HG03432 (cell line): Measurements from ENCODE around the gene GOT1.
A peak's percentile ranks its signal among the peaks of the same experiment; 100 is the strongest.

Experiments used
- ATAC-seq: cut with Tn5 transposase; IDR thresholded peaks from one replicate; pipeline ENCODE4 v1.9.1; 2021; ENCODE audit warnings: mild to moderate bottlenecking, moderate library complexity; ENCODE audit not compliant: unreplicated experiment

Gene GOT1

DNA sequence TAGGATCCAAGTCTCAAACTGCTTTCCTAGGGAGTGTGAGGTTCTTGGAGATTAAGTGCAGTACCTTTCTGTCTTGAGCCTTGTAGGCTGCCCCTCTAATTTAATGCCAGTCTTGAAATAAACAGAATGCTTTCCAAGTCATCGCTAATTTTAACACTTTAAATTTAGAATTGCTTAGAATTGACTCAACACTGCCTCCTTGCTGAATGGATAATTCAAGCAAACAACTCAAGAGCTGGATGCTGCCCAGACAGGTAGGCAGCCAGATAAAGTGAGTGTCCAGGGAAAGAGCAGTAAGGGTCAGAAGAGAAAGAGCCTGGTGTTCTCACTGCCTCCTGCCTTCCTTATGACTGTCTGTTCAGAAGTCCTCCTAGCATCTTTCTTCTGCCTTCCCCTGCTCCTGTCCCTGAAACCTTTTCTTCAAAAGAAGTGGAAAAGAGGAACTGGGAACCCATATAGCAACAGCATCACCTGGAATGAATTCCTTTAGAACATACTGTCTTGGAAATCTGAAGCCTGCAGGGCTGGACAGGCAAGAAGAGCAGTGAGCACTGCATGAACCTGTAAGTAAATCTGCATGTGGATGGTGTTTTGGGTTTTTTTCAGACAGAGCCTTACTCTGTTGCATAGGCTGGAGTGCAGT lies 3.1 kb upstream of the GOT1 start:
- no peak for ATAC-seq

DNA sequence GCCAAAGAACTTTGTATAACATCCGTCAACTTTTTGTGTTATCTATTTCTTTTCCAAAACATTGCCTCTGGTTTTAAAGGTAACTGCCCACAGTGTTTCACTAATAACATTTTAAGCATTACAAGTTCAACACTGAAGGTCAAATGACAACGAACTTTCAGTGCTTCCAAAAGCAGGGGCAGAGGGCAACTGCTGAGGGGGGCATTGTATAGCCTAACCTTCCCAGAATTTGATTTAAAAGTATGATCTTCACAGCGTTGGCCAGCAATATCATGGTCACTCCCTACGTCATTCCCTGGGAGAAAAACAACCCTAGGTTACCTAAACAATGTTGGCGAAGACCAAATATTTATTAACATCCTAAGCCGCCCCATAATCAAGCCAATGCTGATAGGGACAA lies 2.5 kb upstream of the GOT1 start:
- ATAC-seq, result no peak

DNA sequence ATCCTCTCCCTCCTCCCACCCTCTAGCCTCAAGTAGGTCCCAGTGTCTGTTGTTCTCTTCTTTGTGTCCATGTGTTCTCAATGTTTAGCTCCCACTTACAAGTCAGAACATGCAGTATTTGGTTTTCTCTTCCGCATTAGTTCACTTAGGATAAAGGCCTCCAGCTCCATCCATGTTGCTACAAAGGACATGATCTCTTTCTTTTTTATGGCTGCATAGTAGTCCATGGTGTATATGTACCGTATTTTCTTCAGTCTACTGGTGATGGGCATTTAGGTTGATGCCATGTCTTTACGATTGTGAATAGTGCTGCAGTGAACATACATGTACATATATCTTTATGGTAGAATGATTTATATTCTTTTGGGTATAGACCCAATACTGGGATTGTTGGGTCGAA lies 1.6 kb upstream of the GOT1 start:
- no peak for ATAC-seq

DNA sequence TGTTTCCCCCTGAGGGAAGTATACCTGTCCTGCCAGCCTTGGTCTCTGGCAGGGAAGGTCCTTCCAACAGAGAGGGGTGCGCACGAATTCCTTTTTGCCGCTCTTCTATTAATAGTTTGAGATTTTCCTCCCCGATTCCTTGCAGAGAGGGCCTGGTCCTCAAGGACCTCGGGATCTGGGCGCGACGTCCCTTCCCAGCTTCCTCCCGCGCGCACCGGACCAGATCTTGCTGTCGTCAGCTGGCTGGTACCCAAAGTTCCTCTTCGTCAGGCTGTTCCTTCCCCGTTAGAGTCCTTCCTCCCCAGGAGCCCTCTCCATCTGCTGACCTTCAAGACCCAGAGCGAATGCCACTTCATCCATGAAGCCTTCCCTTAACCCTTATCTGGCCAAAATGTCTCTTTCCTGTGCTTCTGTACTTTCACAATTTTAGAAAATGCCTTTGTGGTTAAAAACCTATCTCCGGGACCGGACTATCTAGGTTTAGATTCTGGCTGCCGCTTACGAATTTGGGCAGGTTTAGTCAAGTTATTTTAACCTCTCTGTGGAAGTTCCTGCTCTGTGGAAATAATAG lies 851 bp upstream of the GOT1 start:
- ATAC-seq, result peak; percentile 6

DNA sequence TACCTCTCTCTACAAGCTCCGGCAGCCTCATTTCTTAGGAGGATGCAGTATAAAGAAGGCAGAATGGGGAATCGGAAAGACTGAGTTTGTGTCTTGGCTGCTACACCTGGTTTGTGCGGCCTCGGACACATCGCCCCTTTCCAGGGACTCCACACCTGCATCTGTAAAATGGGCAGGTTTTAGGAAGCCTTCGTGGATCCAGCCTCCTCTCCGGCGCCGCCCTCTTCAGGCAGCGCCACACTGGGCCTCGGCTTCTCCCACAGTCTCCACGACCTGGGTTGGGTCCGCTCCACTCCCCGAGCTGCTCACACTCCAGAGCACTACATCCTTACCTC lies 341 bp downstream of the GOT1 start:
- peak; percentile 19 for ATAC-seq

DNA sequence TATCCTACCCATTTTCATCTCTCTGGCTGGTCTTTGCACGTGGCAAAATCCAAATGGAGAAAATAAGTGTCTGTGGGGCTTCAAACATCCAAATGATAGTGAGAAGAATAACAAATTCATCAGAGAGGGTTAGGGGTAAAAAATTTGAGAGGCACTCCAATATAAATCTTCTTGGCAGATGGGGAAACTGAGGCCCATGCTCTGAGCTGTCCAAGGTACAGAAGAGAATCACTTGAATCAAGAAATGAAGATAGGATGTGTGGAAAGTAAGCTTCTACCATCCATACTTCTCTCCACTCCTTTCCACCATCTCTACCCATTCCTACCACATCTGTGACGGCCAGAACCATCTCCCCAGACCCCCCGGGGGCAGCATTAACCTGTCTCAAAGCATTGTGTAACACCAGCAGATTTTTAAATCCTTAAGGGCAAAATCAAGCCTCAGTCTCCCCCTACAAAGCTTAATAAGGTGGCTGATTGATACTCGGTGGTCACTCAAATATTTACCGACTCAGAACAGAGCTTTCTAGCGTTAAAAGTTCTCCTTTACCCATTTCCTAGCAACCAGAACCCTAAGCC lies 818 bp downstream of the GOT1 start:
- no peak for ATAC-seq

DNA sequence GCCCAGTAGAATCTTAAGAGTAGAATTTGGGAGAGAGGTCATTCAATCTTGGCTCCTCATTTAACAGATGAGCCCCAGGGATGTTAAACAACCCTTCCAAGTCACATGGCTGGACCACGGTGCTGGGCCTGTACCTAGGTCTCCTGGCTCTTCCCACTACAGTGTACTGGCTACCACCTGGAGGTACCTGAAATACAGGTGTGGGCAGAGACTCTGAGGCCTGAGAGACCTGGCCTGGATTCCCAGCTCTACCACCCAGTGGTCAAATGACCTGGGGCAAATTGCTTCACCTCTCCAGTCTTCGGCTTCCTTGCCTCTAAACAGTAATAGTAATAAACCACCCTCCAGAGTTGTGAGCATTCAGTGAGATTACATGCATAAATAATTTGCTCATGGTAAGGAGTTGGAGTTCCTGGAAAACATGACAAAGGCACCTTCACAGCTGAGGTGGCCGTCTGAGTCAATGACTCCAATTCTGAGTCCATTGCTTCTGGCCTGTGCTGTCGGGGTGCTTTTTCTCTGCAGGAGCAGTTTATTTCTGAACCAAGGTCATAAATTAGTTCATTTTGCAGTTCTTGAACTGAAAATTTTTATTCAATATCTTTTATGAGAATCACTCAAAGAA lies 2.7 kb downstream of the GOT1 start:
- no peak for ATAC-seq

DNA sequence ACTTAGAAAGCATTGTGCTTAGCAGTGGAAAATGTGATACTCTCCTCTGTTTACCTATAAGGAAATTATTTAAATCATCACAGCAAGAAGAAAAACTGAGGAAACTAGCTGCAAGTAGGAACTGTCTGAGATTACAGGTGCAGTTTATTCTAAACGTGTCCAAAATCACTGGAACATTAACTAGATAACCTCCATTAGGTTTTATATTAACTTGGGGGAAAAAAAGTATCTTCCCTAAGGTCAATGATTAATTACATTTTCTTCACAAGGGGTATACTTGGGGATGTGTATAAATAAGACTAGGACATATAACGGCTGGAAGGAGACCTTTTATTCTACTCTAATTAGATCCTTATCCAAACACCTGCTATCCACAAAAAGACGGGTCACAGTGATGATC lies 3.7 kb downstream of the GOT1 start:
- ATAC-seq, result no peak

DNA sequence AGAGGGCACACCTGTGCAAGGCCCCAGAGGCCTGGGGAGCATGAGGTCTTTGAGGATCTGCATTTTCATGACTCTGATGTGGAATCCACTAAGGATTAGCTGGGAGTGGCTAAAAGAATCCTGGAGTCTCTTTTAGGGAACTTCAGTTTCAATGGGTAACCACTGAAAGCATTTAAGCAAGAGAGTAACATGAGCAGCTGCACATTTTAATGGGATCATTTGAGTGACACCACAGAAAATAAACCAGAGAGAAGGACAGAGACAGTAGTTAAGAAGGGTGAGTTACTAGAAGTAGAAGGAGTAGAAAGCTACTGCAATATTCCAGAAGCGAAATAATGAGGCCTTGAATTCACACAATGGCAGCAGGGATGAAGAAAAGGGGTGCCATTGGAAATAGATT lies 5.2 kb downstream of the GOT1 start:
- no peak for ATAC-seq

DNA sequence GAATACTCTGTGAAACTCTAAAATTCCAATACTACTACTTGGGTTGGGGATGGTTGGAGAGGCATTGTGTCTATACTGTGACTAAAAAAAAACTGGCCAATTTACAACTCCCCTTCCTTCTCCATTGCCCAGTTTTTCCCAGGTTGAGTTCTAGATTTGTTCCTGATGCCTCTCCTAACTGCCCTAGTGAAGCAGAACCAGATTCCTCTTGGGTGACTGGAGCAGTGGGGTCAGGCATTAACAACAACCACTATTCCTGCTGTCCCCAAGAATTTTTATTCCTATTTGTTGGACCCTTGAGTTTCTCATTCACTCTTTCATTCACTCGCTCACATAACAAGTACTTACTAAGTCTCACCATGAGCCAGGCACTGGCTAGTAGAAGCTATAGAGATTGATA lies 5.8 kb downstream of the GOT1 start:
- no peak for ATAC-seq

DNA sequence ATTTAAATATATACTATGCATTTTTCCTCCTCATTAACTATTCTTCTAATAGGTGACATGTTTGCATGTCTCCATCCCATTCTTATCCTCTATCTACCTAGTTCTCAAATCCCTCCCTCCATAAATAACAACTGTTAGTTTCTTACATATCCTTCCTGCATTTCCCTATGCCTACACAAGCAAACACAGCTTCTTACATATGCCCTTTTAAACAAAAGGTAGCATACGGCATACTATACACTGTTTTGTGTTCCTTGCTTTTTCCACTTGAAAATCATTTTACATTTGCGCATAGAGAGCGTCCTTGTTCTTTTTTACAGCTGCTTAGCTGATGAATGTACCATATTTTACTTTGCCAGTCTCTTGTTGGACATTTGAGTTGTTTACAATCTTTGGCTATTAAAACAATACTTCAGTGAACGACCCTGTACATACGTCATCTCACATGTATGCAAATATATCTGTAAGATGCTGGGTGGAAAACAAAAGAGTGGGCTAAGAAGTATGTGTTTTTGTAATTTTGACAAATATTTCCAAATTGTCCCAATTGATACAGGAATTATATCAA lies 7.8 kb downstream of the GOT1 start:
- ATAC-seq, result no peak

DNA sequence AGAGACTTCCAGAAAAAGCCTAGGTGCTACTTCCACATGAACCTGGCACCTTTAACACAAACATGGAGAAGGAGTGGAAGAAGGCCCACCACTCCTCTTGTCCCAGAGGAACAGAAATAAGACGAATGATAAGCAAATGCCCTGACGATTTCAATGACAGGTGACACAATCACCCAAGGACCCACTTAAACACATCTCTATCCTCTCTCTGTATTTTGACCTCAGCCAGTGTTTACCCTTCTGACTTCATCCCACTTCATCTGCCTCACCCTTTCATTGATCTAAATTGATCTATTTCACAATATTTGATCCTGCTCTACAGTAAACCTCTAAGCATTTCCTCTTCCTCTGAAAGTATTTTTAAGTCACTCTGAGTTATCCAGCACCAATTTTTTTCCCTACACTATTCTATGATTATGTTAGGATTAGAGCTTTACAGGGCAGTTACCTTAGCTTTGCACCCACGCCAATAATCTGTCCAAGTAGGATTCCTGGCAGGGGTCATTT lies 9.1 kb downstream of the GOT1 start:
- ATAC-seq, result no peak

DNA sequence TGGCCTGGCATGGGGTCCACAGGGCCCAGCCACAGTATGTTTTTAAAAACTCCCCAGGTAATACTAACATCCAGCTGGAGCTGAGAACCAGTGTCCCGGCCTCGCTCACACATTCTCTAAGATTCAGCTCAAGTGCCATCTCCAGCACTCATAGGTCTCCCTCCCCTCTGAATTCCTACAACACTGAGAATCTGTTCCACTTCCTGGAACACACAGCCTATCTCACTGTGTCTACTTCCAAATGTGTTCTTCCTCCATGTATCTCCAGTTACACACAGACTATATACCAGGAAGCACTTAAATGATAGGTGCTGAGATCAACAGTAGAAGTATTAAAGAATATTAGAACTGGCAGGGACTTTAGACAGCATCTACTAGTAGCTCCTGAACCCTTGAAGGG lies 10.7 kb downstream of the GOT1 start:
- no peak for ATAC-seq

DNA sequence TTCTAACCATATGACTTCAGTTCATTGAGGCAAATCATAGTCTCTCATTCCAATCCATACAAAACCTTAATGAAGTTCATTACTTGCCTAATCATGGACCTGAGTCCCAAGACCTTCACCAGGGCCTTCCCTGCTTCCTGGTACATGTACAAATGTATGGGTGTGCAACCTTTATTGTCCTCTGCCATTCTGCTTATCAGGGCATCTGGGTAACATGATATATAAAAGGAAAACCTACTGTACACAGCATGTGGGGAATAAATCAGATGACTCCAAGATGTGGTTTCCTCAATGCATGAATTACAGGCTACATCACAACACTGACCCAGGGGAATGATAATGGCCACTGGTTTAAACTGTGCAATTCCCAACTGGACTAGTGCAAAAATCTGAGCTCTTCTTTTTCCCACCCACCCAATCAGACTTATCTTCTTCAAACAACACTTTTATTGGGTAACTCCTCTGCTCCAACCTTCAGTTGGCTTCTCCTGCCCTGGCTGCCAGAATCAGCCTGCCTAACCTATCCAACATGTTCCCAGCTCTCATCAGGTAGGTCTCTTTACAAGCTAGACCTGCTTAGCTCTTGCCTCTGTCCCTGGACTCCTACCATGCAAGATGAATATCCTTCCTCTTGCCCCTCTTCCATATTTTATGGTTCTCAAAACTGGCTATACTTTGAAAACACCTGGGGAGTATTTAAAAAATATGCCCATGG lies 11.4 kb downstream of the GOT1 start:
- no peak for ATAC-seq

DNA sequence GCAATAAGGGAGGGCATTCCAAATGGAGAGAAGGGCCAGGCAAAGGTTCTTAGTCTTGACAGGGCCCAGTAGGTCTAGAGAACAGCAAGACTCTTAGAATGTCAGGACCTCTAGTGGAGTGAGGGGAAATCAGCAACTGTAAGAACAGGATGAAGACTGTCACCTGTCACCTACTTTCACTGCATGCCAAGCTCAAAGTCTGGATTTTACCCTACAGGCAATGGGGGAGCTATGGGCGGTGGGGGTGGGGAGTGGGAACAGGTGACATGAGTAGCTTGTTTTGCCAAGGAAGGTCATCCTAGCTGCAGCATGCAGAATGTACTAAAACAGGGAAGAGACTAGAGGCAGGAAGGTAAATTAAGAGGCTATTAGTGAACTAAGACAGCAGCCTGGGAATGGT lies 18.3 kb downstream of the GOT1 start:
- no peak for ATAC-seq

DNA sequence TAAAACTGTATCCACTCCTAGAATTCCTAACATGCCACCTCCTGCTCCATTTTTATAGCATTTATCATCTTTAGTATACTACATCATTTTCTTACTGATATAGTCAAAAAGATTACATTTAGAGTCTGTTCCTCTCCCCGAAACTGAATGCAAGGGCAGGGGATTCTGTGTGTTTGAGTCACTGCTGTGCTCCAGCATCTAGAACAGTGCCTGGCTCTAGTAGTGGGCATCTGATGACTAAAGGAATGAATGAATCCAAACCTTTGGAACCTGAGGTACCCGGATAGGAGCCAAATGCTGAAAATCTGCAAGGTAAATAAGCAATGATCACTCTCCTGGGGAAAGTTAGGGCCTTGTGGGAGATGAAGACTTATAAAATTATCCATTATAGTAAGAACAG lies 18.9 kb downstream of the GOT1 start:
- ATAC-seq, result no peak

DNA sequence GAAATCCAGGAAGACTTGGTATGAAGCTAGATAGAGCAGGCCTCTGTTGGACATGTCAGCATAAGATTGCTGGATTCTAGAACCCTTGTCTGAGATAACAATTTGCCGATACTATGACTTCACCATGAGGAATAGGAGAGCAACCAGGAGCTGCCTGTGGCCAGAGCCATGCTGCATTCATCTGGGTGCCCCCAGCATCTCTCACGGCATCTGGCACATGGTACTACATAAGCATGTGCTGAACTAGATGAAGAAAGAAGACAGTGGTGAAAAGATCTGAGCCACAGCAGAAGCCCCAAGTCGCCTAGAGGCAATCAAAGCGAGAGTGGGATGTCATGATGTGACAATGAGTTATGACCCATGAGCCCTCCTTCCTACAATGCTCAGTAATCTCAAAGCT lies 19.5 kb downstream of the GOT1 start:
- ATAC-seq, result no peak

DNA sequence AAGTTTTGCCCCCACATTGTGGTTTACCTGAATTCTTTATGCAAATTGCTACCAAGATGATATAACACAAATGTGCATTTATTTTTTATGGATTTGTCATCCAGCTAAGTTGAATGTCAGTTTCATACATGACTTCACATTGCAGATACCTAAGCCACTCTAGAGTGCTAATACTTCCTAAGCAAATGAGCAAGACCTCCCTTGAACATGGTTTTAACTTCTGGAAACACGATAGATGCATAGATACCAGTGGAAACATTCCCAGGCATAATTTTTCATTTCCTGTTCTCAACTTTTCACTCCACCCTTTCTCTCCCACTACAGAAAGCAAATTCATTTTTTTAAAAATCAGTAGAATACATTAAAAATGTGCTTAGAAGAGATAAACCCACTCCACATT lies 20.3 kb downstream of the GOT1 start:
- ATAC-seq, result no peak

DNA sequence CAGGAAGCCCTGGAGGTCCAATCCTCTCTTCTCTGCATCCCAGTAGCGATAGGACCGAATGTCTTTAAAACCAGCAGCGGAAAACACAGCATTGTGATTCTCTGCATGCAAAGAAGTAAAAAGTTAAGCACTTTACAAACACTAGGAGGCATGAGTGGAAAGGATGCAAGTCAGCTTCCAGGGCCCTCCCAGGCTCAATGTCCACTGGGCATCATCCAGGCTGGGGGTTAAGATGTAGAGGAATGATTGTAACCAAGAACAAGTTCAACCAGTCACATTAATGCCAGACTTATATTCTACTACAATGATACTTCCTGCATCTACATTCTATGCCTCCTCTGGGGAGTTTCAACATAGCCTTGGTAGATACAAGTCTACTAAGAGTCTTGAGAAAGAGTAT lies 24.3 kb downstream of the GOT1 start:
- ATAC-seq, result no peak

DNA sequence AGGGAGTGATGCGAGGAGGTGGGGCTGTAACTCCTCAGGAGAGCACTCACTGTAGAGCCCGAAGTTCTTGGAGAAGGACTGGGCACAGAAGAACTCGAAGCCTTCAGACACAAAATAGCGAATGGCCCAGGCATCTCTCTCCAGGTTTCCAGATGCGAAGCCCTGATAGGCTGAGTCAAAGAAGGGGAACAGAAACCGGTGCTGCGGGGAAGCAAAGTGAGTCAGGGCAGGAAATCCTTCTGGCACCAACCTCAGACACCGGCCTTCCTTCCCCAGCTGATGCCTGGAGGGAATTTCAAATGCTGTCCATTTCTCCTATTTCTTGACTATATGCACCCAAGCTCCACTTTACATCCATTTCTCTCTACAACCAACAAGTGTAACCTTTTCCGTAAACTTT lies 26.8 kb downstream of the GOT1 start:
- ATAC-seq, result peak; percentile 69

DNA sequence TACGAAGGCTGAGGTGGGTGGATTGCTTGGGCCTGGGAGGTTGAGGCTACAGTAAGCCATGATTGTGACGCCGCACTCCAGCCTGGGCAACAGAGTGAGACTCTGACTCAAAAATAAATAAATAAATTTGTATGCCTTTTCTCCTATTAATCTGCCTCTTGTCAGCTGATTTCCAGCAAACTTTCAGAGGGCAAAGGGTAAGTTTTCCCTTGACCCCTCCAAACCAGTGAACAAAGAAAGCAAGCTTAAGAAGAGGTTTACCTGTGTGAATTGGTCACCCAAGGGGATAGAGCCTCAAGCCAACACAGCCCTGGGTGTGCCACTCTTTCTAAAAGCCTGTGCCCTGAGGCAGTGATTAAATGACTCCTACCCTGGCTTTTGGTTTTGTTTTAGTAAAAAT lies 30.8 kb downstream of the GOT1 start:
- ATAC-seq, result no peak
